Naive thymus-derived CD8-positive, alpha-beta T cell (primary cell): ENCODE measurements around the gene AQR. TPM values are rescaled to one million over a fixed set of nuclear protein-coding genes. Genes with fewer than 3 reads are reported as not detected.

Experiments
- ATAC-seq, 2 donors: fragments of 150-1000 bp; cut with Tn5 transposase in 1 of 2; sonication (Bioruptor Pico), chemical (Tn5 transposase) in 1 of 2; 1 replicate in 1 of 2; 2 replicates in 1 of 2; pipeline ENCODE4 v1.10.0; 2021; ENCODE audit warnings: mild to moderate bottlenecking in 2 of 2, moderate library complexity in 2 of 2
- POLR2A ChIA-PET: fragments of 350-600 bp; sonication (Branson Sonifier 250); formaldehyde crosslinking; loops from one replicate; lab custom pipeline; 2021; ENCODE audit warnings: antibody characterized with exemption; lab: Charles Lee
- DNase-seq, 10 donors: peaks; one replicate each; pipeline versions ENCODE4 v3.0.0 to v3.0.0-alpha.2; 2020 to 2022
- H3K27ac Mint-ChIP-seq, 10 donors: one replicate each; pipeline ENCODE4 v1.8.0; 2020 to 2022; ENCODE audit warnings: mild to moderate bottlenecking in 10 of 10, mixed read lengths in 10 of 10, moderate library complexity in 4 of 10, inconsistent platforms in 1 of 10
- H3K27me3 Mint-ChIP-seq, 5 donors: one replicate each; pipeline ENCODE4 v1.8.0; 2021 to 2022; ENCODE audit warnings: mixed read lengths in 5 of 5
- H3K36me3 Mint-ChIP-seq, 3 donors: one replicate each; pipeline ENCODE4 v1.8.0; 2020 to 2022; ENCODE audit warnings: mixed read lengths in 3 of 3, mild to moderate bottlenecking in 2 of 3, inconsistent platforms in 1 of 3
- H3K4me1 Mint-ChIP-seq, 4 donors: one replicate each; pipeline ENCODE4 v1.8.0; 2021 to 2022; ENCODE audit warnings: mixed read lengths in 4 of 4
- H3K4me3 Mint-ChIP-seq, 10 donors: one replicate each; pipeline ENCODE4 v1.8.0; 2020 to 2022; ENCODE audit warnings: mild to moderate bottlenecking in 10 of 10, mixed read lengths in 10 of 10, moderate library complexity in 6 of 10, inconsistent platforms in 1 of 10
- H3K9me3 Mint-ChIP-seq, 9 donors: one replicate each; pipeline ENCODE4 v1.8.0; 2020 to 2022; ENCODE audit warnings: mixed read lengths in 9 of 9, mild to moderate bottlenecking in 3 of 9, inconsistent platforms in 1 of 9, moderate library complexity in 1 of 9
- polyA plus RNA-seq, 3 donors: library from polyadenylated mRNA; unstranded; fragments of 300-500 nt; fragmentation: Illumina TruSeq; gene quantifications; one replicate each; pipeline ENCODE4 v1.2.3, GENCODE V29; 2021
- total RNA-seq, 8 experiments: library from RNA in 2 of 8; stranded (reverse) in 2 of 8; gene quantifications; one replicate each; pipeline ENCODE4 v1.2.3 and lab custom pipeline; 2021 to 2026

AQR gene
- total and polyA plus RNA-seq, 5 experiments from 2014 or later, result 10.3 to 50.7 (median 16.0) TPM

GRCh38 chr15:34861214-34861613 lies 108.3 kb downstream of the AQR start:
- POLR2A ChIA-PET, result no interaction called here
- no peaks in the 10 kb centered on the region for H3K9me3 Mint-ChIP-seq
- no peaks in the 10 kb centered on the region for H3K4me1 Mint-ChIP-seq
- H3K4me3 Mint-ChIP-seq, result no peak overlapping the region
- H3K27me3 Mint-ChIP-seq, result no peaks in the 10 kb centered on the region
- peaks cover 1 to 86% (median 34%) of the 10 kb centered on the region in 3 donors for H3K36me3 Mint-ChIP-seq
- ATAC-seq, result no peak
- DNase-seq, result no peak
- H3K27ac Mint-ChIP-seq, result peak overlapping the region in 2 of 10 donors; percentile 28 to 33

GRCh38 chr15:34855893-34856292 lies 113.6 kb downstream of the AQR start:
- ATAC-seq, result no peak
- H3K9me3 Mint-ChIP-seq, result no peaks in the 10 kb centered on the region
- H3K4me3 Mint-ChIP-seq, result no peak overlapping the region
- POLR2A ChIA-PET, result no interaction called here
- H3K27ac Mint-ChIP-seq, result no peak overlapping the region
- peaks cover 0 to 9% (median 1%) of the 10 kb centered on the region in 4 donors for H3K4me1 Mint-ChIP-seq
- H3K36me3 Mint-ChIP-seq, result peaks cover 0 to 62% (median 36%) of the 10 kb centered on the region in 3 donors
- H3K27me3 Mint-ChIP-seq, result no peaks in the 10 kb centered on the region
- no peak for DNase-seq

DNA sequence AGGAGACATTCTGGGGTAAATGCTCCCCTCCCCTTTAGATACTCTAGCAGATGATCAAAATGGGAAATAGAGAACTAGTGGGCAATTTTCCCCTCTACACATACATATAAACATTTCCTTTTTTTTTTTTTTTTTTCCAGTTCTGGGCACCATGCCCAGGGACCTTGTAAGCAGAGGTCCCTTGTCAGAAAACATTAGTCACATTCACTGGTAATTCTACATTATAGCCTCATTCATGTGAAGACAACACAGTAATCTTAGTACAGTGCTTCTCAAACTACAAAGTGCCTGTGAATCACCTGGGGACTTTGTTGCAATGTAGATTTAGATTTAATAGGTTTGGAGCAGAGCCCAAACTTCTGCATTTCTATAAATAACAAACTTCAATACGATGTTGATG lies 114.1 kb downstream of the AQR start:
- Mint-ChIP-seq H3K36me3 (peaks cover 0 to 61% (median 36%) of the 10 kb centered on the region in 3 donors), H3K4me1 (peaks cover 0 to 9% (median 1%) of the 10 kb centered on the region in 4 donors), H3K27me3 (no peaks in the 10 kb centered on the region), H3K27ac (peak overlapping the region in 1 of 10 donors; percentile 17), H3K9me3 (no peaks in the 10 kb centered on the region), H3K4me3 (no peak overlapping the region)
- DNase-seq (no peak), ATAC-seq (no peak)
- POLR2A ChIA-PET, result no interaction called here

DNA sequence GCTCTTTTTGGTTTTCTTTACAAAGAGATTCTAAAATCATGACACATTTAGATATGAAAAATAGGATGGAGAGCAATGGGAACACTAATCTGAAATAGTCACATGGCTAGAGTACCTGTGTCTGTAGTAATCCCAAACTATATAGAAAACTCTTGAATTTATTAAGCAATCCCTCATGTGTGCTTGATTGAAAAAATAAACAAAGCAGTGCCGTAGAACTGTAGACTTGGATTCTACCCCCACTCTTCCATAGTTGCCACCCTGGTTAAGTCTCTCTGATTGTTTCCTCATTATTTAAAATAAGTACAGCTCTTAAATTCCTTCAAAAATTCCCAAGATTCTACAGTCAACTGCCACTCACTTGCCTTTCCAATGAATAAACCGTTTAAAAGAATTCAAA lies 115.3 kb downstream of the AQR start:
- POLR2A ChIA-PET, result no interaction called here
- Mint-ChIP-seq H3K27me3 (no peaks in the 10 kb centered on the region), H3K27ac (peak overlapping the region in 3 of 10 donors; percentile 0 to 47 (median 5)), H3K4me1 (peaks cover 0 to 9% (median 1%) of the 10 kb centered on the region in 4 donors), H3K9me3 (no peaks in the 10 kb centered on the region), H3K36me3 (peaks cover 0 to 50% (median 33%) of the 10 kb centered on the region in 3 donors), H3K4me3 (no peak overlapping the region)
- DNase-seq (no peak), ATAC-seq (no peak)

- peaks cover 0 to 39% (median 27%) of the 10 kb centered on the region in 3 donors for H3K36me3 Mint-ChIP-seq
- peaks cover 0 to 9% (median 1%) of the 10 kb centered on the region in 4 donors for H3K4me1 Mint-ChIP-seq
- DNase-seq (no peak), ATAC-seq (no peak)
- H3K27ac Mint-ChIP-seq, result peak overlapping the region in 4 of 10 donors; percentile 41 to 74 (median 52)
- POLR2A ChIA-PET, result no interaction called here
- H3K9me3 Mint-ChIP-seq, result no peaks in the 10 kb centered on the region
- H3K4me3 Mint-ChIP-seq, result no peak overlapping the region
- H3K27me3 Mint-ChIP-seq, result no peaks in the 10 kb centered on the region
These were observed 116.4 kb downstream of the AQR start for GRCh38 chr15:34853001-34853758.

GRCh38 chr15:34851751-34852150 lies 117.8 kb downstream of the AQR start:
- Mint-ChIP-seq H3K4me3 (no peak overlapping the region), H3K9me3 (no peaks in the 10 kb centered on the region), H3K36me3 (peaks cover 0 to 25% (median 17%) of the 10 kb centered on the region in 3 donors), H3K4me1 (peaks cover 0 to 9% (median 1%) of the 10 kb centered on the region in 4 donors), H3K27me3 (no peaks in the 10 kb centered on the region), H3K27ac (peak overlapping the region in 3 of 10 donors; percentile 4 to 14 (median 5))
- POLR2A ChIA-PET, result no interaction called here
- no peak for ATAC-seq
- DNase-seq, result no peak

DNA sequence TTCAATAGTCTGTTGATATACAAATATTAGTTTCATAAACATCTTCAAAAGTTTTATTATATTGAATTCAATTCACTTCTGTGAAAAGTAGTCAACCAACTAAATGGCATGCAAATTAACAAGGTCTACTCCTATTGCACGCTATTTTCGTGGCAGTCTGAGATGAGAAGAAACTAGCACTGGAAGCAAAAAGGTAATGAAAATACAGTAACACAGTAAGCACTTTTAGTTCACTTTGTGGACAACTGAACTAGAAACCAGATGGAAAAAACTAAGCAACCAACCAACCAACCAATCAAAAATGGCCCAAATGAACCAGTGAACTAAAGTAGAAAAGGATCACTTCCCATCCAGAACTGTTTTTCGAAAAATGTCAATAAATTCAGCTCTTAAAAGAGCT lies 118.5 kb downstream of the AQR start:
- Mint-ChIP-seq H3K4me1 (peaks cover 0 to 9% (median 1%) of the 10 kb centered on the region in 4 donors), H3K27ac (peak overlapping the region in 4 of 10 donors; percentile 7 to 14 (median 8)), H3K27me3 (no peaks in the 10 kb centered on the region), H3K9me3 (no peaks in the 10 kb centered on the region), H3K4me3 (no peak overlapping the region), H3K36me3 (peaks cover 0 to 19% (median 17%) of the 10 kb centered on the region in 3 donors)
- POLR2A ChIA-PET, result no interaction called here
- no peak for DNase-seq
- ATAC-seq, result no peak

DNA sequence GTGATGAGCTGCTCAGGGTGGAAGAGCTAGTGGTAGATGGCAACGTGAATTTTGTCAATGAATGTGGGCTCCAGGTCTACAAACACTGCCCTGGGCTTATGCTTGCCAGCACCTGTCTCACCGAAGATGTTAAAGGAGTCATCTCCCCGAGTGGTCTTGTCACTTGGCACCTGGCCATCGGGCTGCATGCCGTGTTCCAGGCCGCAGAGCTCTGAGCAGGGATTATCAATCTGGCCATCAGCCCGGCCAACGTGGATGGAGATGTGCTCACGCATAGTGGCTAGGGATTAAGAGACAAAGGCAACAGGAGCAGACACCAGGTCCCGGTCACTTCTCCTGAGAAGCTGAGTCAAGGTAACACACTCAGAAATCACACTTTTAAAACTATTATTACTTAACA lies 119.4 kb downstream of the AQR start:
- Mint-ChIP-seq H3K4me3 (no peak overlapping the region), H3K4me1 (peaks cover 0 to 9% (median 1%) of the 10 kb centered on the region in 4 donors), H3K27ac (no peak overlapping the region), H3K27me3 (no peaks in the 10 kb centered on the region), H3K36me3 (peaks cover 0 to 11% (median 11%) of the 10 kb centered on the region in 3 donors), H3K9me3 (no peaks in the 10 kb centered on the region)
- DNase-seq, result no peak
- no peak for ATAC-seq
- POLR2A ChIA-PET, result no interaction called here

DNA sequence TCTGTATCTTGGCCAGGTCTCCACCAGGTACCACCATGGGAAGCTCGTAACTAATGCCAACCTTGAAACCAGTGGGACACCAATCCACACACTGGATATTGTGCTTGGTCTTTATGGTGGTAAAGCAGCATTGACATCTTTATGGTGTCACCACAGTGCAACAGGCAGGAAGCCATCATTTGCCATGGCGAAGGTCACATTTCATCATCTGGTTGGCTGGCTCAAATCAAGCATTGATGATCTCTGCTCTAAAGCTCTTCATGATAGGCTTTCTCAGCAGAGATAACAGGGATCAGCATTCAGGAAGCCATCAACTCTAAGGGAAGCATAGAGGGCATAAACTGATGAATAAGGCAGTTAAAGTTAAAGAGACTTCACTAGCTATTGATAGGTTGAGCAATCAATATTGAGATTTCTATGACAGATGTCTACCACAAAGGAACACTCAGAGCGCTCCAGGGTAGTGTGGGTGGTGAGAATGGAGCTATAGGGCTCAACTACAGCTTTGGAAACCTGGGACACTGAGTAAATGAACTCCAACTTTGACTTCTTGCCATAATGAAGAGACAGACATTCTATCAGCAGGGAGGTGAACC lies 120.1 kb downstream of the AQR start:
- Mint-ChIP-seq H3K27ac (no peak overlapping the region), H3K27me3 (no peaks in the 10 kb centered on the region), H3K9me3 (no peaks in the 10 kb centered on the region), H3K36me3 (peaks cover 0 to 6% (median 5%) of the 10 kb centered on the region in 3 donors), H3K4me1 (peaks cover 0 to 9% (median 1%) of the 10 kb centered on the region in 4 donors), H3K4me3 (no peak overlapping the region)
- no peak for ATAC-seq
- DNase-seq, result no peak
- POLR2A ChIA-PET, result no interaction called here

DNA sequence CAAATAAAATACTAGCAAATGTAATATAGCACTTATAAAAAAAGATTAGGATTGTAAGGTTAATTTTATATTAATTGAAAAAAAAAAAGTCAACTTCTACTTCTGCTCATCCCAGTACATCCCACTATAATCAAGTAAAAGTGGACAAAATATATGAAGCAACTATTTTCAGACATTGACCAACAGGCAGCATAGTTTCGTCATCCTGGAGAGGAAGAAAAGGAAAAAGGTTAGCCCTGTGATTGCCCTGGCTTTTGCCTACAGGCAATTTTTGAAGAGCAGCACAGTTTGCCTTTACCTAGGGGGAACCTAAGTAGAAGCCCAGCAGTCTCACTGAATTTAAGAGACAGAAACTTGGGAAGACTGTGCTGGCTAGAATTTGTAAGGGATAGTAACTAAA lies 121.9 kb downstream of the AQR start:
- no peak overlapping the region for H3K27ac Mint-ChIP-seq
- no peak for ATAC-seq
- H3K36me3 Mint-ChIP-seq, result peaks cover 0 to 1% (median 0%) of the 10 kb centered on the region in 3 donors
- no peaks in the 10 kb centered on the region for H3K27me3 Mint-ChIP-seq
- H3K4me3 Mint-ChIP-seq, result no peak overlapping the region
- H3K4me1 Mint-ChIP-seq, result peaks cover 0 to 9% (median 0%) of the 10 kb centered on the region in 4 donors
- no peaks in the 10 kb centered on the region for H3K9me3 Mint-ChIP-seq
- DNase-seq, result no peak
- POLR2A ChIA-PET, result no interaction called here

- no peaks in the 10 kb centered on the region for H3K4me1 Mint-ChIP-seq
These were observed 128.2 kb downstream of the AQR start for GRCh38 chr15:34841262-34841725.

GRCh38 chr15:34838282-34838681 lies 131.3 kb downstream of the AQR start:
- Mint-ChIP-seq H3K27ac (no peak overlapping the region), H3K4me1 (no peaks in the 10 kb centered on the region), H3K9me3 (peaks cover 0 to 19% (median 10%) of the 10 kb centered on the region in 9 donors), H3K27me3 (peaks cover 0 to 19% (median 7%) of the 10 kb centered on the region in 5 donors), H3K4me3 (no peak overlapping the region), H3K36me3 (peaks cover 0 to 17% (median 14%) of the 10 kb centered on the region in 3 donors)
- ATAC-seq (no peak), DNase-seq (no peak)
- POLR2A ChIA-PET, result no interaction called here

More at GRCh38 chr15:34841262-34841725, 128.2 kb downstream of the AQR start:
- POLR2A ChIA-PET, result no interaction called here
- no peak overlapping the region for H3K27ac Mint-ChIP-seq
- no peaks in the 10 kb centered on the region for H3K36me3 Mint-ChIP-seq
- H3K9me3 Mint-ChIP-seq, result no peaks in the 10 kb centered on the region
- no peak for ATAC-seq
- no peaks in the 10 kb centered on the region for H3K27me3 Mint-ChIP-seq
- H3K4me3 Mint-ChIP-seq, result no peak overlapping the region
- no peak for DNase-seq
